ENCODE measurements around the gene FANCI.

The FANCI gene

DNA sequence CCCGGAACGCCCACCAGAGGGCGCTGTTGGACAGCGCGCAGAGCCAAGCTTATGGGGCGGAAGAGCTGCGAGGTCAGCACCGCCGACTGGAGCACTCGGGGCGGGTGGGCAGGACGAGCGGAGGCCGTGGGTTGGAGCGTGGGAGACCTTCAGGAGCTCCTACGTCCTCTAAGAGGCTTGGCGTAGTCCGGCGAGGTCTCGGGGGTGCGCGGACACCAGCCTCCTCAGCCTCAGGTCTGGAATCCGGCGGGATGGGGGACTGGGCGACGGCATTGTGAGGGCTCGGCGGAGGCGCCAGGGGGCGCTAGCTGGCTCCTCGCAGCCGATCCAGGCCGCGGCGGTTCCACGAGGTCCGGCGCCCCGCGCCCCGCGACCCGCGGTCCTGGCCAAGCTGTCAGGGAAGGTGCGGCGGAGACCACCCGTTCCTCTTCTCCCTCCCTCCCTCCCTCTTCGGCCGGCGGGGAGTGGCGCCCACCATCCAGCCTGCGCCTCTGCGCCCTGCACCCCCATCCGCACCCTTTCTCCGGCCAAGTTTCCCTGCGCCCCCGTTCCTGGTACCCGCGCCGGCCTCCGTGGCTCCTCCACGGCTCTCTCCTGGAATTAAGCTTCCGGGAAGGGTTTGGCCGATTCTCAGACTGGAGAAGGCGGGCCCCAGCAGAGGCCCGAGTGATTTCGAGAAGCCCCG is 115.1 kb downstream of the FANCI start:
- peak overlapping the region; percentile 61 for H3K4me3 ChIP-seq (ENCODE audit: low read depth, low read length)
- DNase-seq (ENCODE audit: low read depth) = peak; percentile 85
- TF ChIP-seq, protein P1, sequence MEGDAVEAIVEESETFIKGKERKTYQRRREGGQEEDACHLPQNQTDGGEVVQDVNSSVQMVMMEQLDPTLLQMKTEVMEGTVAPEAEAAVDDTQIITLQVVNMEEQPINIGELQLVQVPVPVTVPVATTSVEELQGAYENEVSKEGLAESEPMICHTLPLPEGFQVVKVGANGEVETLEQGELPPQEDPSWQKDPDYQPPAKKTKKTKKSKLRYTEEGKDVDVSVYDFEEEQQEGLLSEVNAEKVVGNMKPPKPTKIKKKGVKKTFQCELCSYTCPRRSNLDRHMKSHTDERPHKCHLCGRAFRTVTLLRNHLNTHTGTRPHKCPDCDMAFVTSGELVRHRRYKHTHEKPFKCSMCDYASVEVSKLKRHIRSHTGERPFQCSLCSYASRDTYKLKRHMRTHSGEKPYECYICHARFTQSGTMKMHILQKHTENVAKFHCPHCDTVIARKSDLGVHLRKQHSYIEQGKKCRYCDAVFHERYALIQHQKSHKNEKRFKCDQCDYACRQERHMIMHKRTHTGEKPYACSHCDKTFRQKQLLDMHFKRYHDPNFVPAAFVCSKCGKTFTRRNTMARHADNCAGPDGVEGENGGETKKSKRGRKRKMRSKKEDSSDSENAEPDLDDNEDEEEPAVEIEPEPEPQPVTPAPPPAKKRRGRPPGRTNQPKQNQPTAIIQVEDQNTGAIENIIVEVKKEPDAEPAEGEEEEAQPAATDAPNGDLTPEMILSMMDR (IDR thresholded peaks at IDR 0.05; ENCODE audit: insufficient read depth, low read depth, low read length, missing control alignments) = peak; percentile 79

DNA sequence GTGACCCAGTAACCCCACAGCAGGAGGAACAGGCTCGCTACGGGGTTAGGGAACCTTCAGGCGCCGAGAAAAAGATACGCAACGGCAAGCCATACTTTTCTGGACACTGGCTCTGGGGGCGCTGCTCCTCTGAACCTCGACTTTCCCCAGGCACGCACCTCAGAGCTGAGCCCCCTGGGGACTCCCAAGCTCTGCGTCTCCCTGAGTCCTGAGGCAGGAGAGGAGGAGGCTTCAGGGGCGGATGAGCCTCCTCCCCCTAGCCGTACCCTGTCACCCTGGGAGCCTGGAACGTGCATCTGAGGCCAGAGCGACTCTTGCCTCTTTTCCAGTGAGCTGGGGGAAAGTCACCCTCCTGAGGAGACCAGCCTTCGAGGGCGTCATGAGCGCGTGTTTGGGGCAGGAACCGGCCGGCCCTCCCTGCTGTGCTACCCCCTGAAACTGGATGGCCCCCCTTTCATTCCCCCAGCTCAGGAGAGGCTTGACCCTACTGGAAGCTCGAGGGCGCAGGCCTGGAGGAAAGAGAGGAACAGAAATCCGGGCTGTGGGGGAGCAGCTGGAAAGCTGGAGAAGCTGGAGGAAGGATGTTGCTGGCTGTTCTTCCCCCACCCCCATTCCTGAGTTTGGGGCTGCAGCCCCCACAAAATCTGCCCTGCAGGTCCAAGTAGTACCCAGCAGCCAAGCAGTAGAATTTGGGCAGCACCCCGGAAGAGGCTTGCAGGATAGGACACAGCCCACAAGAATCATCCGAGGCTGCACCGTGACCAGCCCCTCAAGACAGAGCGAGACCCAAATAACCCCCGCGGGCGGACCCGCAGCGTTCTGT is 115.9 kb downstream of the FANCI start:
- no peak overlapping the region for H3K4me3 ChIP-seq (ENCODE audit: low read depth, low read length)
- TF ChIP-seq, protein P1 (IDR thresholded peaks at IDR 0.05; ENCODE audit: insufficient read depth, low read depth, low read length, missing control alignments) = no peak
- DNase-seq (ENCODE audit: low read depth) = no peak

DNA sequence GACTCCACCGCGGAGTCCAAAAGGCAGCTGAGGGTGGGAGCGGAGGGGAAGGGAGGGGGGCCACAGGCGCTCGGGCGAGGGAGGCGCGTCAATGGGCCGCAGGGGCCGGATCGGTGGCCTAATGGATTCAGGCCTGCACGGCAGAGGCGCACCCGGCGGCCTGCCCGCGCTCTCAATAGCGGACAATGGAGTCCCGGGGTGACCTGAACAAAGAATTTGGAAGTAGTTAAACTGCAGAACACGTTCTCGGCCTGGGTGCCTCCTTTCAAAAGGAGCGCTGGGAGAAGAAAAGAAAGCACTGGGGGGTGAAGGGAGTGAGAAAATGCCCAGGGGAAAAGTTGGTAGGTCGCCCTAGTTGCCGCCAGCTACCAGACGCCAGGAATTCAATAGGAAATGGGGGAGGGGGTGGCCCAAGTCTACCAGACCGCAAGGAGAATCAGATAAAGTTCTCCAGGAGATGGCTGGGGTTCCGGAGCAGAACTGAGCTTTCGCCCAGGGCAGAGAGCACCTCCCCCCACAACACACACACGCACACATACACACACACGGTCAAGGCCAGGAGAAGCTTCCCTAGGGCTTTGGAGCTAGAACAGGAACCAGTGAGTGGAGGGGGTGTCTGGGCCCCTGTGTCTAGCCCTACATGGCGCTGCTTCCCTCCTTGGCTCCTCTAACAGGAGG is 116.7 kb downstream of the FANCI start:
- DNase-seq (ENCODE audit: low read depth) = no peak
- TF ChIP-seq, protein P1 (IDR thresholded peaks at IDR 0.05; ENCODE audit: insufficient read depth, low read depth, low read length, missing control alignments) = no peak
- H3K4me3 ChIP-seq (ENCODE audit: low read depth, low read length) = no peak overlapping the region

DNA sequence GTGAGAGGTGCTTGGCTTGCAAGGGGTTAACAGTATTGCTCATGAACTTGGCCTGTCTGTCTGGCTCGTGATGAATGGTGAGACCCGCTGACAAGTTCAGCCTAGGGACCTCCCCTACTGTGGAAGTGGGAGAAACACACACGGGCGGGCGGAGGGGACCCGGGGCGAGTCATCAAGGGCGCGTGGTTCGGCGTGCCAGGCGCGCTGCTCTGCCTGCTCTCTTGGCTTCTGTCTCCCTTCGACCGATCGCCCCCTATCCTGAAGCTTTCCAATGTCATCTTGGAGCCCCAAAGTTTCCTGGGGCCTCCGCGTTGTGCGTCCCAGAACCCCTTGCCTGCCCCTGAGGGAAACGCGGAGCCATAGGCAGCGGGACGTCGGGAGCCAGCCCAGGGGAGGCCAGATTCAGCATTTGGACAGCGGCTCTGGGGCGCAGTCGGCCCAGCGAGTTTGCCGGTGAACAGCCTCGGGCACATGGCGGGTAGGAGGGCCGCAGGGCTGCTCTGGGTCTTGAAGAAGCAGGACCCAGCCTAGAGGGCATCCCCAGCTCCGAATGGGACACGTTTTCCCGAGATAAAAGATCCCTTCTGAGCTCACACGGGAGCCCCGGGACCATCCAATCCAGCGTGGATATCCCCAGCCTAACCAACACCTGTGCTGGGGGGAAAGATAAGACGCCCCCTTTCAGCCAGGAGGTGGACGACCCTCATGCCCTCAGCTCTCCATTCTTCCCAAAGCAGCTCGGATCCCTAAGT is 117.8 kb downstream of the FANCI start:
- no peak overlapping the region for H3K4me3 ChIP-seq (ENCODE audit: low read depth, low read length)
- peak; percentile 43 for DNase-seq (ENCODE audit: low read depth)
- TF ChIP-seq, protein P1 (IDR thresholded peaks at IDR 0.05; ENCODE audit: insufficient read depth, low read depth, low read length, missing control alignments) = no peak

DNA sequence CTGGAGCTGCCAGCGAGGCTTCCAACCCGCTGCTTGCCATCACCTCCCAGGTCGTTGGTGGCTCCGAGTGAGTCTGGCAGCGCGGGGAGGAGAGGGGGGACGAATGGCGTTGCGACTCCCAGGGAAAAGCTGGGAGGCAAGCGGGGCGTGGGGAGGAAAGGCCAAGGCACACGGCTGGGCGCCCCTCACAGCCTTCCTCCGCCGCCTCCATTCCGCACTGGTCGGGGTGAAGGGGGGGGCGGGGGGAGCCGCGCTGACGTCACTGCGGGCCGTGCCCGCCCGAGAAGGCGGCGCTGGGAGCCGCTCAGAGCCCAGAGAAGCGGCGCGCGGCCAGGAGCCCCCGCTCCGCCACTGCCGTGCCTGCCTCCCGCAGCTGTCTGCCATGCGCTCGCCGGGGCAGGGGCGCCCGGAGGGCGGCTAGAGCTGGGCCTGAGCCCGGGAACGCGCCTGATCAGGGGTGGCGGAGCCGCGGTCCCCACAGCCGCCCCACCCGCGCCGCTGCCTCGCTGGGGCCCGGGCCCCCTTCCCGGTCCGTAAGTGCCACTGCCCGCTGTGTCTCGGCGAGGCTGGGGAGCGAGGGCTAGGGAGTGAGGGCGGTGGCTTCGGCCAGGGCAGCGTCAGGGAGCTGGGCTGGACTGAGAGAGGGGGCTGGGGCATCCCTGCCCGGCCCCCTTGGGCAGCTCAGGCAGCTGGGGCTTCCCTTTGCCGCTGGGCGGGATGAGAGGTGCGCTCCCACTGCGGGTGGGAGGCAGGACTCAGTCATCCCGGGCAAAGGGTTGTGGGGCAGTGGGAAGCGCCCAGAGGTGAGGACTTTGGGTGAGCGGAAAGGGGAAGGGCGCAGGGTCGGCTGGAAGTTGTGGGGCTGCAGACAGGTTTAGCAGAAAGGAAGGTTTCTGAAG is 118.7 kb downstream of the FANCI start:
- TF ChIP-seq, protein P1 (IDR thresholded peaks at IDR 0.05; ENCODE audit: insufficient read depth, low read depth, low read length, missing control alignments) = no peak
- no peak for DNase-seq (ENCODE audit: low read depth)
- no peak overlapping the region for H3K4me3 ChIP-seq (ENCODE audit: low read depth, low read length)
